IMR-90 (cell line): Measurements from ENCODE around the gene PDZRN3.

Source experiments
- CEBPB ChIP-seq: IDR thresholded peaks from 2 replicates; pipeline ENCODE4 v1.6.1; 2012; ENCODE audit warnings: low read depth, low read length, improper control_type of control experiment
- CTCF ChIP-seq: conservative IDR thresholded peaks from 2 replicates; pipeline ENCODE4 v1.5.1; 2012; ENCODE audit warnings: mild to moderate bottlenecking, low read depth, low read length, improper control_type of control experiment
- POLR2A ChIP-seq: IDR thresholded peaks from 2 replicates; pipeline ENCODE4 v1.6.1; 2012; ENCODE audit warnings: mild to moderate bottlenecking, low read depth, low read length

GRCh38 chr3:73379465-73379864 lies 245.3 kb downstream of the PDZRN3 start:
- no peak for TF ChIP-seq CTCF
- no peak for TF ChIP-seq POLR2A
- no peak for TF ChIP-seq CEBPB
